GM21576 (cell line): ENCODE measurements around the gene RPS21.

Source experiments
- ATAC-seq: cut with Tn5 transposase; IDR thresholded peaks from one replicate; pipeline ENCODE4 v1.9.1; 2021; ENCODE audit warnings: mild to moderate bottlenecking, moderate library complexity; ENCODE audit not compliant: unreplicated experiment

RPS21 gene

GRCh38 chr20:62353289-62354030, 33.4 kb upstream of the RPS21 start:
- ATAC-seq = no peak

- ATAC-seq = no peak
These were observed 32.7 kb upstream of the RPS21 start for GRCh38 chr20:62354031-62354808.

GRCh38 chr20:62354811-62355341, 32.0 kb upstream of the RPS21 start:
- no peak for ATAC-seq

- ATAC-seq = no peak
These were observed 31.4 kb upstream of the RPS21 start for GRCh38 chr20:62355516-62355877.

- ATAC-seq = no peak
These were observed 30.9 kb upstream of the RPS21 start for GRCh38 chr20:62355878-62356588.

GRCh38 chr20:62356589-62357186, 30.2 kb upstream of the RPS21 start:
- no peak for ATAC-seq

- no peak for ATAC-seq
These were observed 29.7 kb upstream of the RPS21 start for GRCh38 chr20:62357187-62357667.

GRCh38 chr20:62357681-62358080, 29.2 kb upstream of the RPS21 start:
- ATAC-seq = no peak

- no peak for ATAC-seq
These were observed 28.5 kb upstream of the RPS21 start for GRCh38 chr20:62358171-62359042.

- no peak for ATAC-seq
These were observed 27.8 kb upstream of the RPS21 start for GRCh38 chr20:62359043-62359490.

- no peak for ATAC-seq
These were observed 27.3 kb upstream of the RPS21 start for GRCh38 chr20:62359491-62360121.

GRCh38 chr20:62360854-62361798, 25.8 kb upstream of the RPS21 start:
- ATAC-seq = no peak

- no peak for ATAC-seq
These were observed 24.9 kb upstream of the RPS21 start for GRCh38 chr20:62361799-62362589.

- no peak for ATAC-seq
These were observed 24.3 kb upstream of the RPS21 start for GRCh38 chr20:62362590-62362940.

- ATAC-seq = no peak
These were observed 23.6 kb upstream of the RPS21 start for GRCh38 chr20:62362991-62363919.
